IMR-90 (cell line): Measurements from ENCODE around the gene NPB. TPM values are rescaled to one million over a fixed set of nuclear protein-coding genes. Genes with fewer than 3 reads are reported as not detected.

ENCODE experiments used
- ATAC-seq: fragments of 200-7000 bp; cut with Tn5 transposase; 2 replicates; pipeline ENCODE4 v1.9.1; 2020; ENCODE audit warnings: low read depth, mild to moderate bottlenecking, moderate library complexity
- BruUV-seq: library from RNA; stranded (reverse); fragments of 400-500 nt; replicated peaks from 2 replicates; lab custom pipeline; 2021; lab: Mats Ljungman, UMichigan
- CTCF ChIA-PET: fragments of 300-600 bp; formaldehyde crosslinking; extraction: SDS; loops from one replicate; lab custom pipeline; 2021; ENCODE audit warnings: antibody characterized with exemption; lab: Yijun Ruan, JAX
- POLR2A ChIA-PET: fragments of 300-600 bp; sonication (Branson Sonifier 250); formaldehyde crosslinking; loops from one replicate; lab custom pipeline; 2022; ENCODE audit warnings: antibody characterized with exemption; ENCODE audit not compliant: unreplicated experiment; lab: Charles Lee
- DNase-seq: peaks from one replicate; pipeline ENCODE4 v3.0.0; 2013
- H2AFZ ChIP-seq: replicated peaks from 2 replicates; pipeline ENCODE3; 2013; ENCODE audit warnings: low read length, mild to moderate bottlenecking; ENCODE audit not compliant: poor library complexity
- H2AK5ac ChIP-seq: 2 replicates; pipeline ENCODE4 v1.6.1; 2013; ENCODE audit warnings: low read depth, low read length, inconsistent platforms
- H2AK9ac ChIP-seq: replicated peaks from 2 replicates; pipeline ENCODE3; 2013; ENCODE audit warnings: mild to moderate bottlenecking, low read depth, low read length, moderate library complexity; ENCODE audit not compliant: poor library complexity
- H2BK120ac ChIP-seq: 2 replicates; pipeline ENCODE4 v1.6.1; 2013; ENCODE audit warnings: low read depth, low read length, inconsistent platforms
- H2BK15ac ChIP-seq: 3 replicates; pipeline ENCODE4 v1.6.1; 2013; ENCODE audit warnings: low read depth, low read length, inconsistent platforms
- H2BK20ac ChIP-seq: 2 replicates; pipeline ENCODE4 v1.6.1; 2013; ENCODE audit warnings: low read depth, mild to moderate bottlenecking, inconsistent platforms, low read length, moderate library complexity
- H2BK5ac ChIP-seq: 2 replicates; pipeline ENCODE4 v1.6.1; 2013; ENCODE audit warnings: mild to moderate bottlenecking, low read depth, low read length, inconsistent platforms; ENCODE audit not compliant: poor library complexity, severe bottlenecking
- H3K14ac ChIP-seq: replicated peaks from 2 replicates; pipeline ENCODE4 v1.6.1; 2013; ENCODE audit warnings: low read depth, low read length, inconsistent platforms
- H3K18ac ChIP-seq: 2 replicates; pipeline ENCODE4 v1.6.1; 2013; ENCODE audit warnings: low read depth, low read length, control low read depth
- H3K23ac ChIP-seq: 2 replicates; pipeline ENCODE4 v1.6.1; 2013; ENCODE audit warnings: low read depth, low read length, inconsistent platforms
- H3K27ac ChIP-seq: 2 replicates; pipeline ENCODE4 v1.5.1; 2013; ENCODE audit warnings: mild to moderate bottlenecking, control low read depth, low read length; ENCODE audit not compliant: insufficient read depth
- H3K27me3 ChIP-seq: 2 replicates; pipeline ENCODE4 v1.6.1; 2013; ENCODE audit warnings: low read length; ENCODE audit not compliant: control insufficient read depth, insufficient read depth
- H3K36me3 ChIP-seq: 2 replicates; pipeline ENCODE4 v1.6.1; 2013; ENCODE audit warnings: low read length, mixed read lengths; ENCODE audit not compliant: control insufficient read depth, insufficient read depth
- H3K4ac ChIP-seq: 2 replicates; pipeline ENCODE4 v1.6.1; 2013; ENCODE audit warnings: low read depth, low read length, inconsistent platforms
- H3K4me1 ChIP-seq: 2 replicates; pipeline ENCODE4 v1.6.1; 2013; ENCODE audit warnings: low read length, mixed read lengths; ENCODE audit not compliant: control insufficient read depth, insufficient read depth
- H3K4me2 ChIP-seq: 2 replicates; pipeline ENCODE4 v1.6.1; 2013; ENCODE audit warnings: low read depth, mild to moderate bottlenecking, control low read depth, low read length, moderate library complexity
- H3K4me3 ChIP-seq: 2 replicates; pipeline ENCODE4 v1.5.1; 2013; ENCODE audit warnings: low read depth, mild to moderate bottlenecking, control low read depth, low read length, moderate library complexity; ENCODE audit not compliant: insufficient read depth
- H3K56ac ChIP-seq: 2 replicates; pipeline ENCODE4 v1.6.1; 2013; ENCODE audit warnings: low read length, inconsistent platforms; ENCODE audit not compliant: insufficient read depth; ENCODE audit errors: extremely low read depth
- H3K79me1 ChIP-seq, 2 experiments: 2 replicates each; pipeline ENCODE4 v1.6.1; 2013; ENCODE audit warnings: low read length in 2 of 2, inconsistent platforms in 1 of 2, low read depth in 1 of 2
- H3K9ac ChIP-seq: 2 replicates; pipeline ENCODE4 v1.6.1; 2013; ENCODE audit warnings: low read depth, low read length, control low read depth
- H3K9me1 ChIP-seq: 2 replicates; pipeline ENCODE4 v1.6.1; 2013; ENCODE audit warnings: low read length, inconsistent platforms; ENCODE audit not compliant: insufficient read depth
- H3K9me3 ChIP-seq: 2 replicates; pipeline ENCODE4 v1.6.1; 2013; ENCODE audit warnings: low read length; ENCODE audit not compliant: control insufficient read depth, insufficient read depth
- H4K20me1 ChIP-seq: 2 replicates; pipeline ENCODE4 v1.6.1; 2013; ENCODE audit warnings: low read length, inconsistent platforms; ENCODE audit not compliant: insufficient read depth
- H4K5ac ChIP-seq: 2 replicates; pipeline ENCODE4 v1.6.1; 2013; ENCODE audit warnings: mild to moderate bottlenecking, low read depth, low read length, control low read depth
- H4K8ac ChIP-seq, 2 experiments: 2 replicates each; pipeline ENCODE4 v1.6.1; 2013; ENCODE audit warnings: low read depth in 2 of 2, low read length in 2 of 2, control low read depth in 1 of 2, inconsistent platforms in 1 of 2
- H4K91ac ChIP-seq: 2 replicates; pipeline ENCODE4 v1.6.1; 2013; ENCODE audit warnings: low read depth, low read length, inconsistent platforms; ENCODE audit not compliant: insufficient read depth
- BHLHE40 ChIP-seq: fragments of 150-350 bp; IDR thresholded peaks from 2 replicates; pipeline ENCODE4 v1.6.1; 2016; ENCODE audit warnings: mild to moderate bottlenecking, low read depth, low read length
- CEBPB ChIP-seq: IDR thresholded peaks from 2 replicates; pipeline ENCODE4 v1.6.1; 2012; ENCODE audit warnings: low read depth, low read length, improper control_type of control experiment
- CHD1 ChIP-seq: IDR thresholded peaks from 2 replicates; pipeline ENCODE4 v1.6.1; 2012; ENCODE audit warnings: low read depth, low read length, improper control_type of control experiment
- MAZ ChIP-seq: IDR thresholded peaks from 2 replicates; pipeline ENCODE4 v1.6.1; 2012; ENCODE audit warnings: low read depth, mild to moderate bottlenecking, low read length, improper control_type of control experiment, moderate library complexity, borderline replicate concordance
- NFE2L2 ChIP-seq: fragments of 150-350 bp; IDR thresholded peaks from 2 replicates; pipeline ENCODE4 v1.6.1; 2016; ENCODE audit warnings: low read depth, mild to moderate bottlenecking, low read length
- POLR2A ChIP-seq: IDR thresholded peaks from 2 replicates; pipeline ENCODE4 v1.6.1; 2012; ENCODE audit warnings: mild to moderate bottlenecking, low read depth, low read length
- RAD21 ChIP-seq: IDR thresholded peaks from 2 replicates; pipeline ENCODE4 v1.6.1; 2012; ENCODE audit warnings: low read length, improper control_type of control experiment
- RCOR1 ChIP-seq: IDR thresholded peaks from 2 replicates; pipeline ENCODE4 v1.6.1; 2012; ENCODE audit warnings: mild to moderate bottlenecking, low read length, improper control_type of control experiment; ENCODE audit not compliant: insufficient replicate concordance
- RFX5 ChIP-seq: IDR thresholded peaks from 2 replicates; pipeline ENCODE4 v1.8.0; 2012; ENCODE audit warnings: low read depth, mild to moderate bottlenecking, low read length, moderate library complexity
- SMC3 ChIP-seq: fragments of 150-350 bp; IDR thresholded peaks from 2 replicates; pipeline ENCODE4 v1.6.1; 2016; ENCODE audit warnings: low read depth, mild to moderate bottlenecking, antibody characterized with exemption, low read length, moderate library complexity
- WGBS, 2 experiments: methylation state at CpG; one replicate each; pipeline versions ENCODE4 v1.1.5 to v1.1.7; 2013; ENCODE audit warnings: missing lambda C conversion rate in 2 of 2; ENCODE audit not compliant: insufficient read length in 1 of 2; ENCODE audit errors: extremely low coverage in 2 of 2; 5-methylcytosine and 5-hydroxymethylcytosine counted together
- dilution Hi-C: fragments of 300-500 bp; cut with HindIII; formaldehyde crosslinking; loops from one replicate; pipeline ENCODE4 v1.14.3; 2018; ENCODE audit warnings: low sequenced_read_pairs; ENCODE audit not compliant: unreplicated experiment
- in situ Hi-C: fragments of 300-500 bp; cut with MboI; formaldehyde crosslinking; loops from 3 replicates; pipeline ENCODE4 v1.14.3; 2019; ENCODE audit warnings: low sequenced_read_pairs, inconsistent platforms, mixed read lengths
- intact Hi-C: fragments of 100-400 bp; cut with micrococcal nuclease; formaldehyde crosslinking; loops from 2 replicates; pipeline ENCODE4 v1.10.0; 2022
- polyA plus RNA-seq, 3 experiments: library from polyadenylated mRNA; depleted of rRNA; stranded (reverse); fragments of >200 nt; gene quantifications; 2 replicates each; pipeline ENCODE4 v1.2.3, GENCODE V29; 2012; ENCODE audit warnings: low replicate concordance in 1 of 3
- total RNA-seq: library from RNA; depleted of rRNA; stranded (reverse); fragments of >200 nt; gene quantifications from 2 replicates; pipeline ENCODE4 v1.2.3, GENCODE V29; 2012
- TF ChIP-seq, protein P1 (sequence below): fragments of 150-350 bp; IDR thresholded peaks from 2 replicates; pipeline ENCODE4 v1.6.1; 2017; ENCODE audit warnings: mild to moderate bottlenecking, antibody characterized with exemption, low read length, low read depth
- TF ChIP-seq, protein P2 (sequence below): conservative IDR thresholded peaks from 2 replicates; pipeline ENCODE4 v1.5.1; 2012; ENCODE audit warnings: mild to moderate bottlenecking, low read depth, low read length, improper control_type of control experiment
- TF ChIP-seq, protein P3 (sequence below): fragments of 150-350 bp; IDR thresholded peaks from 2 replicates; pipeline ENCODE4 v1.6.1; 2016; ENCODE audit warnings: low read depth, mild to moderate bottlenecking, low read length, moderate library complexity, borderline replicate concordance

NPB gene
- total and polyA plus RNA-seq, 2 of the 4 experiments (the other 2 are of a cell fraction): 0.51 TPM; not detected in 1

DNA sequence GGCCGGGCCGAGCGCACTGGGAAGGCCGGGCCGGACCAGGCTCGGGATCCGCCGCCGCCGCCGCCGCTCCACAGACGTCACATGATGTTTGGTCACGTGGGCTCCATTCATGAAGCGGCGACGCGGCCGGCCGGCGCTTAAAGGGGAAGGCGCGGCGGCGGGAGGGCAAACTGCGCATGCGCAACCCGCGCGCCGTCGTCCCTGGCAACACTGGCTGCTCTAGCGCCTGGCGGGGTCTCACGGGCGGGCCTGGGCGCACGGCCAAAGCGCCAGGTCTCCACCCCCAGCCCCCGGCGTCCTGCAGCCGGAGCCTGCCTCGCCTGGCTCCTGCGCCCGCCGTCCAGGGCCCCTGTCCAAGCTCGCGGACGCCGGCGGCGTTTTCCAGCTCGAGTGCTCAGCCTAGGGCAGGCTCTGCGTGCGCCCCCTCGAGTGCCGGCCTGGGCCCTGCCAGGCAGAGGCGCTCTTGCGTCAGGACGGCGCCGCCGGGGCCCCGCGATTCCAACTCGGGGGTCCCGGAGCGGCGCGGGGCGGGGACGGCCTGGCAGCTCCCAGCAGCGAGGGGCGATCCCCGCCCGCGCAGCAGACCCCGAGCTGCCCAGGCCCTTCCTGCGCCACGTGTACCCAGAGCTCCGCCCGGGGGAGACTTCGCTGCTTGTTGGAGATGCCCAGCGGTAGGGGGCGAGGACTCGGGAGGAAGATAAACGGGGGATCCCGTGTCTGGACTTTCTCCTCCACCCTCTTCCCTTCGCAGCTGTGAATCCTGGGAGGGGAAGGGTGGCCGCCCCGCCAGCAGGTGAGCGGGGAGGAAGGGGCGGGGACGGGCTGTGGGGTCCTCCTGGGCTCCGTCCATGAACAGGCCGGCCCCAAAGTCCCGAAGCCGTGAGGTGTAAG, 25.9 kb downstream of the NPB start, which contains the start of gene MAFG:
Gene MAFG (minus strand): TSS at position 83 of the 891 bp plus-strand sequence. CDS start 4,550 bp downstream, outside the sequence.
- peaks cover 4% of the 10 kb centered on the region; the same call in 1 of the 2 replicates for H3K36me3 ChIP-seq
- H2AK9ac ChIP-seq: peak within 1 kb of the TSS; percentile 99
- dilution Hi-C loops: no loop called here
- no peak within 1 kb of the TSS; the same call in 2 of the 3 replicates for H2BK15ac ChIP-seq
- H2BK5ac ChIP-seq: peak within 1 kb of the TSS; percentile 71
- peak; percentile 90 for DNase-seq
- CTCF ChIA-PET: interaction anchor here (0.9 to 1.3 kb wide), 2 partner anchors 32 to 92 kb away, joined by 3 read pairs; no protein-coding TSS in a partner anchor
- H2AK5ac ChIP-seq: peak within 1 kb of the TSS; percentile 79
- H3K23ac ChIP-seq: peak within 1 kb of the TSS; percentile 72
- no TSS peak for BruUV-seq
- H3K4ac ChIP-seq: peak within 1 kb of the TSS; percentile 77
- H2BK120ac ChIP-seq: peak within 1 kb of the TSS; percentile 1; the same call in 1 of the 2 replicates
- peaks cover 17% of the 10 kb centered on the region for H3K9me1 ChIP-seq
- peaks cover 26% of the 10 kb centered on the region for H3K4me1 ChIP-seq
- H3K14ac ChIP-seq: peak within 1 kb of the TSS; percentile 65
- H2BK20ac ChIP-seq: no peak within 1 kb of the TSS
- ATAC-seq: peak; percentile 50
- 1% methylated on average over 63 of the region's 98 CpGs; no CpG with 5 or more reads in 1 of the 2 experiments for WGBS, 2 experiments
- H3K9me3 ChIP-seq: no peaks in the 10 kb centered on the region
- H4K8ac ChIP-seq: peak within 1 kb of the TSS; percentile 76 to 77; a peak in 3 of 4 replicates
- no peak within 1 kb of the TSS; the same call in 1 of the 2 replicates for H3K18ac ChIP-seq
- H2AFZ ChIP-seq: peak within 1 kb of the TSS; percentile 92
- peak within 1 kb of the TSS; percentile 41 for H3K56ac ChIP-seq
- H3K9ac ChIP-seq: peak within 1 kb of the TSS; percentile 62
- peaks cover 17 to 48% of the 10 kb centered on the region in 2 experiments; a peak in 3 of 4 replicates for H3K79me1 ChIP-seq
- in situ Hi-C loops: no loop called here
- intact Hi-C loops: no loop called here
- POLR2A ChIA-PET: no interaction called here
- peak within 1 kb of the TSS; percentile 66 for H4K91ac ChIP-seq
- H3K4me3 ChIP-seq: peak within 1 kb of the TSS; percentile 65
- peaks cover 44% of the 10 kb centered on the region for H4K20me1 ChIP-seq
- peak within 1 kb of the TSS; percentile 78 for H3K4me2 ChIP-seq
- peak within 1 kb of the TSS; percentile 79 for H3K27ac ChIP-seq
- no peaks in the 10 kb centered on the region for H3K27me3 ChIP-seq
- H4K5ac ChIP-seq: peak within 1 kb of the TSS; percentile 44
- TF ChIP-seq CHD1 (no peak), CEBPB (peak; percentile 28; the same call in 1 of the 2 replicates), RAD21 (peak; percentile 28; the same call in 1 of the 2 replicates), SMC3 (no peak), RFX5 (no peak), RCOR1 (no peak), BHLHE40 (peak; percentile 26; the same call in 1 of the 2 replicates), MAZ (no peak), NFE2L2 (no peak), POLR2A (no peak; the same call in 1 of the 2 replicates)
- TF ChIP-seq, protein P1, sequence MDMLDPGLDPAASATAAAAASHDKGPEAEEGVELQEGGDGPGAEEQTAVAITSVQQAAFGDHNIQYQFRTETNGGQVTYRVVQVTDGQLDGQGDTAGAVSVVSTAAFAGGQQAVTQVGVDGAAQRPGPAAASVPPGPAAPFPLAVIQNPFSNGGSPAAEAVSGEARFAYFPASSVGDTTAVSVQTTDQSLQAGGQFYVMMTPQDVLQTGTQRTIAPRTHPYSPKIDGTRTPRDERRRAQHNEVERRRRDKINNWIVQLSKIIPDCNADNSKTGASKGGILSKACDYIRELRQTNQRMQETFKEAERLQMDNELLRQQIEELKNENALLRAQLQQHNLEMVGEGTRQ: peak; percentile 99
- TF ChIP-seq, protein P2, sequence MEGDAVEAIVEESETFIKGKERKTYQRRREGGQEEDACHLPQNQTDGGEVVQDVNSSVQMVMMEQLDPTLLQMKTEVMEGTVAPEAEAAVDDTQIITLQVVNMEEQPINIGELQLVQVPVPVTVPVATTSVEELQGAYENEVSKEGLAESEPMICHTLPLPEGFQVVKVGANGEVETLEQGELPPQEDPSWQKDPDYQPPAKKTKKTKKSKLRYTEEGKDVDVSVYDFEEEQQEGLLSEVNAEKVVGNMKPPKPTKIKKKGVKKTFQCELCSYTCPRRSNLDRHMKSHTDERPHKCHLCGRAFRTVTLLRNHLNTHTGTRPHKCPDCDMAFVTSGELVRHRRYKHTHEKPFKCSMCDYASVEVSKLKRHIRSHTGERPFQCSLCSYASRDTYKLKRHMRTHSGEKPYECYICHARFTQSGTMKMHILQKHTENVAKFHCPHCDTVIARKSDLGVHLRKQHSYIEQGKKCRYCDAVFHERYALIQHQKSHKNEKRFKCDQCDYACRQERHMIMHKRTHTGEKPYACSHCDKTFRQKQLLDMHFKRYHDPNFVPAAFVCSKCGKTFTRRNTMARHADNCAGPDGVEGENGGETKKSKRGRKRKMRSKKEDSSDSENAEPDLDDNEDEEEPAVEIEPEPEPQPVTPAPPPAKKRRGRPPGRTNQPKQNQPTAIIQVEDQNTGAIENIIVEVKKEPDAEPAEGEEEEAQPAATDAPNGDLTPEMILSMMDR: peak; percentile 45
- TF ChIP-seq, protein P3, sequence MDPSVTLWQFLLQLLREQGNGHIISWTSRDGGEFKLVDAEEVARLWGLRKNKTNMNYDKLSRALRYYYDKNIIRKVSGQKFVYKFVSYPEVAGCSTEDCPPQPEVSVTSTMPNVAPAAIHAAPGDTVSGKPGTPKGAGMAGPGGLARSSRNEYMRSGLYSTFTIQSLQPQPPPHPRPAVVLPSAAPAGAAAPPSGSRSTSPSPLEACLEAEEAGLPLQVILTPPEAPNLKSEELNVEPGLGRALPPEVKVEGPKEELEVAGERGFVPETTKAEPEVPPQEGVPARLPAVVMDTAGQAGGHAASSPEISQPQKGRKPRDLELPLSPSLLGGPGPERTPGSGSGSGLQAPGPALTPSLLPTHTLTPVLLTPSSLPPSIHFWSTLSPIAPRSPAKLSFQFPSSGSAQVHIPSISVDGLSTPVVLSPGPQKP: no peak
